Esophagus muscularis mucosa (tissue), 4 donors: Measurements from ENCODE around the gene UBP1. TPM values are rescaled to one million over a fixed set of nuclear protein-coding genes. Genes with fewer than 3 reads are reported as not detected.

Experiments used
- DNase-seq: peaks from one replicate; pipeline ENCODE4 v3.0.0-alpha.2; 2017; ENCODE audit errors: extremely low spot score
- H3K27ac ChIP-seq, 4 donors: fragments of 200-600 bp; sonication (generic); replicated peaks in 1 of 4; 1 replicate in 3 of 4; 2 replicates in 1 of 4; pipeline ENCODE4 v1.5.1; 2016 to 2019; ENCODE audit warnings: mild to moderate bottlenecking in 1 of 4
- H3K27me3 ChIP-seq, 4 donors: fragments of 200-600 bp; sonication (generic); one replicate each; pipeline versions ENCODE4 v1.5.1 to v1.6.0; 2016 to 2019
- H3K36me3 ChIP-seq, 4 donors: fragments of 200-600 bp; sonication (generic); one replicate each; pipeline ENCODE4 v1.5.1; 2016 to 2019
- H3K4me1 ChIP-seq, 4 donors: fragments of 200-600 bp; sonication (generic); one replicate each; pipeline ENCODE4 v1.5.1; 2016 to 2019
- H3K4me3 ChIP-seq, 4 donors: fragments of 200-600 bp; sonication (generic); 1 replicate in 2 of 4; 2 replicates in 2 of 4; pipeline ENCODE4 v1.5.1; 2016 to 2019; ENCODE audit warnings: mild to moderate bottlenecking in 4 of 4, moderate library complexity in 1 of 4
- H3K9me3 ChIP-seq, 4 donors: fragments of 200-600 bp; sonication (generic); 1 replicate in 3 of 4; 2 replicates in 1 of 4; pipeline ENCODE4 v1.5.1; 2016 to 2019
- CTCF ChIP-seq, 3 experiments: fragments of 200-600 bp in 2 of 3; fragments of 450-650 bp in 1 of 3; sonication (generic) in 2 of 3; IDR thresholded peaks; one replicate each; pipeline ENCODE4 v1.5.1; 2017 to 2019; ENCODE audit warnings: antibody characterized with exemption in 3 of 3, mild to moderate bottlenecking in 2 of 3, moderate library complexity in 1 of 3
- EP300 ChIP-seq: sonication (generic); formaldehyde crosslinking; IDR thresholded peaks from one replicate; pipeline ENCODE4 v1.6.1; 2017; ENCODE audit warnings: antibody characterized with exemption
- POLR2A ChIP-seq: fragments of 450-650 bp; IDR thresholded peaks from one replicate; pipeline ENCODE4 v1.6.1; 2017; ENCODE audit warnings: antibody characterized with exemption, moderate library complexity, mild to moderate bottlenecking, low read depth
- POLR2AphosphoS5 ChIP-seq, 2 donors: sonication (generic); formaldehyde crosslinking; IDR thresholded peaks; one replicate each; pipeline ENCODE4 v1.6.1; 2017; ENCODE audit warnings: antibody characterized with exemption in 2 of 2
- WGBS: methylation state at CpG from one replicate; pipeline ENCODE4 v1.1.5; 2018; 5-methylcytosine and 5-hydroxymethylcytosine counted together
- intact Hi-C: fragments of 100-400 bp; cut with DNase I; formaldehyde crosslinking; loops from one replicate; pipeline ENCODE4 v1.15.1; 2023
- total RNA-seq, 4 donors: library from RNA; depleted of rRNA; stranded (reverse); fragments of >200 nt; gene quantifications; one replicate each; pipeline versions ENCODE4 v1.1.0 to v1.2.1, GENCODE V29; 2016

The UBP1 gene
- total RNA-seq, 4 donors from 2014 or later: 68.4 to 78.3 (median 76.9) TPM

DNA sequence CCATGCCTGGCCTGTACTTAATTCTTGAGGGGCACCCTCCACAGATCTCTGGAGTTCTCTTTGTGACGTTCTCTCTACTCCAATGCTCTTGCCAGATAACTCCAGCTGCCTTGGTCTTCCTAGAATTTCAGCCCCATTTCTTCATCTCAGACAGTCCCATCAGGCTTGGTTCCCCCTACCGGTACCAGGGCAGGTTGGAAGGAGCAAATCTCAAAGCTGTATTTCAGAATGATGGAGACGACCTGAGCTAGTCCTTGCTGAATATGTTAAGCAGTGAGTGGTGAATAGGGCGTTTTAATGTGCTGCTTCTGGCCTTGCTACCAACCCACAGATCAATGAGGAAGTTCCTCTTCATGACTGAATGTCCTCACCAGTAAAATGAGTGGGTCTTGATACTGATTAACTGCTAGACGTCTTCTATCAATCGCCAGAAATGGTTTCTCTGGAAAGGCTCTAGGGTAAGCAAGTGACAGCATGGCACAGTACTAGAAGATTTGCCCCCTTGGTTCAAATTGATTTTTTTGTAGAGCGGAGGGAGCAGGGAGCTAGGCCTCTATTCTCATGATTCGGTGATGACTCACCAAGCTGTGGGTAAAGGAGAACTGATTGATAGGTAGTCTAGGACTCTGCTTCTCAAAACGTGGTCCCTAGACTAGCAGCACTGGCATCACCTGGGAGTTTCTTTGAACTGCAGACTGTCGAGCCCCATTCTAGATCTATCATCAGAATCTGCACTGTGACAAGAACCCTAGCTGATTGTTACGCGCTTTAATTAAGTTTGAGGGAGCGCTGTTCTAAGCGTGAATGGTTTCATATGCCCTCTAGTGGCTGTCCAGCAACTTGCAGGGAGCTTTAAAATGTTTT lies 67.8 kb downstream of the UBP1 start:
- Histone ChIP-seq H3K4me3 (no peak overlapping the region), H3K27ac (no peak overlapping the region), H3K36me3 (peaks cover 0 to 28% (median 10%) of the 10 kb centered on the region in 4 donors), H3K27me3 (no peaks in the 10 kb centered on the region), H3K9me3 (no peaks in the 10 kb centered on the region), H3K4me1 (peaks cover 0 to 10% (median 4%) of the 10 kb centered on the region in 4 donors)
- 56% methylated on average over 14 of the region's 14 CpGs for WGBS
- TF ChIP-seq POLR2AphosphoS5 (IDR thresholded peaks at IDR 0.05) (no peak), CTCF (IDR thresholded peaks at IDR 0.05) (peak; percentile 89 to 96 (median 89))
- no peak for DNase-seq
- intact Hi-C loops: loop anchor here (1.0 to 10.0 kb wide), 2 partner anchors 241 to 428 kb away; no protein-coding TSS in a partner anchor

DNA sequence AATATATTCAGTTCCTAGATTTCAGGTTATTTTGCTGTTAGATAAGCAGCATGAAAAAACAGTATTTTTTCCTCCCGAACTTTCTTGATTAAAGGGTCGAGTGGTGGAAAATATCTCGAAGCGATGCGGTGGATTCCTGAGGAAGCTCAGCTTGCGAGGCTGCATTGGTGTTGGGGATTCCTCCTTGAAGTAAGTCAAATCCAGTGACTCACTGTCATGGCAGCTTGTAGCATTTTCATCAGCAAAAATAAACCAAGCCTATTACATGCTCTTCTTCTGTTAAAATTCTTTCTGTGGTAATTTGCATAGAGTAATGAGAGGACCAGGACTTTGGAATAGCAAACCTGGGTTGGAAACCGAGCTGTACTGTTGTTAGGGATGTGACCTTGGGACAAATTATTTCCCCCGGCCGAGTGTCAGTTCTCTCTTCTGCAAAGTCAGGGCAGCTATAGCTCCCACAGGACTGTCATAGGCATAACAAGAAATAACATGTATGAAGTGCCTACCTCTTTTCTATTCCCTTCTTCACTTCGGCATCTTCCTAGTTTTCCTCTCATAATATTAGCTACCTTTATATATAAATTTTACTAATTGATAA lies 75.6 kb downstream of the UBP1 start:
- no peak overlapping the region for H3K4me3 ChIP-seq
- intact Hi-C loops: no loop called here
- no peak for TF ChIP-seq POLR2A
- TF ChIP-seq EP300: no peak
- TF ChIP-seq POLR2AphosphoS5 (IDR thresholded peaks at IDR 0.05): no peak
- H3K27ac ChIP-seq: no peak overlapping the region
- H3K9me3 ChIP-seq: no peaks in the 10 kb centered on the region
- H3K27me3 ChIP-seq: no peaks in the 10 kb centered on the region
- 84% methylated on average over 10 of the region's 10 CpGs for WGBS
- H3K36me3 ChIP-seq: peaks cover 0 to 14% (median 5%) of the 10 kb centered on the region in 4 donors
- H3K4me1 ChIP-seq: peaks cover 0 to 6% (median 0%) of the 10 kb centered on the region in 4 donors
- DNase-seq: no peak

DNA sequence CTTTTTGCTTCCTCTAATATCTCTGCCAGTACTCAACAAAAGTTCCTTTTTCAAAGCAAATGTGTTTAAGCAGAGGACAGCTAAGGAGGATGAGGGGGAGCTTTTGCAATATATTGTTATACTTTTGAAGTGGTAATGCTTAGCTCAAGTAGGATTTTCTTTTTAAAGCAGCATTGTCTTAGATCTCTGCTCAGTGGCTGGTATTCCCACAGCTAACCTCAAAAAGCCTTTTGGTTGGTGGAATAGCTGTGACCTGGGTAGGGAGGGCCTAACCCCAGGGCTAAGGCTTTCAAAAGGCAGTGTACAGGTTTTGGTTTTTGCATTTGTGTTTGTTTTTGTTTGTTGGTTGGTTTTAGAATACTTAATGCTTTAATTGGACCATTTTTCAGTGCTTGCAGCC lies 76.1 kb downstream of the UBP1 start:
- intact Hi-C loops: no loop called here
- TF ChIP-seq CTCF (IDR thresholded peaks at IDR 0.05) (no peak), POLR2A (no peak), POLR2AphosphoS5 (IDR thresholded peaks at IDR 0.05) (no peak), EP300 (no peak)
- H3K36me3 ChIP-seq: peaks cover 0 to 12% (median 5%) of the 10 kb centered on the region in 4 donors
- no peak for DNase-seq
- H3K4me3 ChIP-seq: no peak overlapping the region
- H3K9me3 ChIP-seq: no peaks in the 10 kb centered on the region
- no peaks in the 10 kb centered on the region for H3K27me3 ChIP-seq
- H3K27ac ChIP-seq: no peak overlapping the region
- peaks cover 0 to 6% (median 0%) of the 10 kb centered on the region in 4 donors for H3K4me1 ChIP-seq

- Histone ChIP-seq H3K4me3 (no peak overlapping the region), H3K27ac (no peak overlapping the region), H3K4me1 (peaks cover 0 to 6% (median 2%) of the 10 kb centered on the region in 4 donors), H3K27me3 (no peaks in the 10 kb centered on the region), H3K36me3 (peaks cover 0 to 12% (median 5%) of the 10 kb centered on the region in 4 donors), H3K9me3 (no peaks in the 10 kb centered on the region)
- intact Hi-C loops: no loop called here
- 92% methylated on average over 3 of the region's 3 CpGs for WGBS
- TF ChIP-seq POLR2A (no peak), EP300 (no peak), CTCF (IDR thresholded peaks at IDR 0.05) (no peak), POLR2AphosphoS5 (IDR thresholded peaks at IDR 0.05) (no peak)
- no peak for DNase-seq
Observed at GRCh38 chr3:33363113-33363800, 76.9 kb downstream of the UBP1 start.
